Measurements from ENCODE around the gene KHDRBS1.

Gene KHDRBS1

GRCh38 chr1:32031578-32032274 lies 18.1 kb downstream of the KHDRBS1 start:
- no peaks in the 10 kb centered on the region for H3K27me3 ChIP-seq (replicated peaks; ENCODE audit: control insufficient read depth, insufficient read depth, low read length)
- TF ChIP-seq CTCF (IDR thresholded peaks at IDR 0.05; ENCODE audit: insufficient read depth, low read length, poor library complexity, severe bottlenecking) = no peak
- no peak overlapping the region for H3K4me3 ChIP-seq (replicated peaks; ENCODE audit: low read depth, low read length)
- DNase-seq (ENCODE audit: extremely low read depth, insufficient read length) = no peak
- peaks cover 8% of the 10 kb centered on the region for H3K36me3 ChIP-seq (ENCODE audit: control insufficient read depth, insufficient read depth, low read length)

- no peaks in the 10 kb centered on the region for H3K27me3 ChIP-seq (replicated peaks; ENCODE audit: control insufficient read depth, insufficient read depth, low read length)
- peaks cover 10% of the 10 kb centered on the region for H3K36me3 ChIP-seq (ENCODE audit: control insufficient read depth, insufficient read depth, low read length)
- TF ChIP-seq CTCF (IDR thresholded peaks at IDR 0.05; ENCODE audit: insufficient read depth, low read length, poor library complexity, severe bottlenecking) = no peak
- no peak for DNase-seq (ENCODE audit: extremely low read depth, insufficient read length)
- H3K4me3 ChIP-seq (replicated peaks; ENCODE audit: low read depth, low read length) = no peak overlapping the region
Observed at GRCh38 chr1:32032275-32032615, 18.6 kb downstream of the KHDRBS1 start.

- peaks cover 22% of the 10 kb centered on the region for H3K36me3 ChIP-seq (ENCODE audit: control insufficient read depth, insufficient read depth, low read length)
- TF ChIP-seq CTCF (IDR thresholded peaks at IDR 0.05; ENCODE audit: insufficient read depth, low read length, poor library complexity, severe bottlenecking) = no peak
- DNase-seq (ENCODE audit: extremely low read depth, insufficient read length) = no peak
Observed at GRCh38 chr1:32035119-32035518, 21.5 kb downstream of the KHDRBS1 start.

GRCh38 chr1:32040711-32041110 lies 27.0 kb downstream of the KHDRBS1 start:
- Histone ChIP-seq H3K4me3 (replicated peaks; ENCODE audit: low read depth, low read length) (no peak overlapping the region), H3K27me3 (replicated peaks; ENCODE audit: control insufficient read depth, insufficient read depth, low read length) (no peaks in the 10 kb centered on the region), H3K36me3 (ENCODE audit: control insufficient read depth, insufficient read depth, low read length) (peaks cover 34% of the 10 kb centered on the region)
- DNase-seq (ENCODE audit: extremely low read depth, insufficient read length) = no peak
- TF ChIP-seq CTCF (IDR thresholded peaks at IDR 0.05; ENCODE audit: insufficient read depth, low read length, poor library complexity, severe bottlenecking) = no peak

More at GRCh38 chr1:32035119-32035518, 21.5 kb downstream of the KHDRBS1 start:
- H3K27me3 ChIP-seq (replicated peaks; ENCODE audit: control insufficient read depth, insufficient read depth, low read length) = no peaks in the 10 kb centered on the region
- H3K4me3 ChIP-seq (replicated peaks; ENCODE audit: low read depth, low read length) = no peak overlapping the region

- no peak for DNase-seq (ENCODE audit: extremely low read depth, insufficient read length)
- H3K4me3 ChIP-seq (replicated peaks; ENCODE audit: low read depth, low read length) = no peak overlapping the region
- no peaks in the 10 kb centered on the region for H3K27me3 ChIP-seq (replicated peaks; ENCODE audit: control insufficient read depth, insufficient read depth, low read length)
- TF ChIP-seq CTCF (IDR thresholded peaks at IDR 0.05; ENCODE audit: insufficient read depth, low read length, poor library complexity, severe bottlenecking) = no peak
- peaks cover 34% of the 10 kb centered on the region for H3K36me3 ChIP-seq (ENCODE audit: control insufficient read depth, insufficient read depth, low read length)
Observed at GRCh38 chr1:32042330-32042729, 28.7 kb downstream of the KHDRBS1 start.

GRCh38 chr1:32044234-32044633 lies 30.6 kb downstream of the KHDRBS1 start:
- no peak for TF ChIP-seq CTCF (IDR thresholded peaks at IDR 0.05; ENCODE audit: insufficient read depth, low read length, poor library complexity, severe bottlenecking)
- no peak for DNase-seq (ENCODE audit: extremely low read depth, insufficient read length)
- peaks cover 32% of the 10 kb centered on the region for H3K36me3 ChIP-seq (ENCODE audit: control insufficient read depth, insufficient read depth, low read length)
- H3K4me3 ChIP-seq (replicated peaks; ENCODE audit: low read depth, low read length) = no peak overlapping the region
- H3K27me3 ChIP-seq (replicated peaks; ENCODE audit: control insufficient read depth, insufficient read depth, low read length) = no peaks in the 10 kb centered on the region

Measured in GM06990 (cell line).